Heart left ventricle (tissue), 16 donors: ENCODE data around the gene SHROOM3. TPM values are rescaled to one million over a fixed set of nuclear protein-coding genes. Genes with fewer than 3 reads are reported as not detected.

Experiments
- ATAC-seq, 4 donors: fragments of 200-7000 bp; cut with Tn5 transposase; one replicate each; pipeline ENCODE4 v1.9.1; 2020 to 2022; ENCODE audit warnings: moderate library complexity in 4 of 4, mild to moderate bottlenecking in 3 of 4, moderate number of reproducible peaks in 1 of 4
- DNase-seq, 5 donors: peaks; one replicate each; pipeline ENCODE4 v3.0.0-alpha.2; 2020
- H3K27ac ChIP-seq, 12 donors: fragments of 200-600 bp; sonication (generic) in 4 of 12; one replicate each; pipeline versions ENCODE4 v1.5.0 to v1.8.0; 2016 to 2022; ENCODE audit warnings: mild to moderate bottlenecking in 2 of 12
- H3K27me3 ChIP-seq, 9 donors: fragments of 200-600 bp; sonication (generic) in 2 of 9; one replicate each; pipeline versions ENCODE4 v1.5.1 to v1.8.0; 2016 to 2022; ENCODE audit warnings: mild to moderate bottlenecking in 3 of 9
- H3K36me3 ChIP-seq, 9 donors: fragments of 200-600 bp; sonication (generic) in 2 of 9; one replicate each; pipeline versions ENCODE4 v1.5.0 to v1.8.0; 2018 to 2022; ENCODE audit warnings: mild to moderate bottlenecking in 2 of 9
- H3K4me1 ChIP-seq, 12 donors: fragments of 200-600 bp; sonication (generic) in 4 of 12; one replicate each; pipeline versions ENCODE4 v1.5.0 to v1.8.0; 2016 to 2022; ENCODE audit warnings: mild to moderate bottlenecking in 3 of 12
- H3K4me3 ChIP-seq, 12 donors: fragments of 200-600 bp; sonication (generic) in 4 of 12; one replicate each; pipeline versions ENCODE4 v1.5.0 to v1.8.0; 2017 to 2022; ENCODE audit warnings: mild to moderate bottlenecking in 9 of 12, moderate library complexity in 4 of 12
- H3K9me3 ChIP-seq, 12 donors: fragments of 200-600 bp; sonication (generic) in 4 of 12; one replicate each; pipeline versions ENCODE4 v1.5.0 to v1.8.0; 2016 to 2022; ENCODE audit warnings: mild to moderate bottlenecking in 1 of 12
- POLR2A ChIP-seq, 2 donors: fragments of 450-650 bp; IDR thresholded peaks; one replicate each; pipeline ENCODE4 v1.6.1; 2017; ENCODE audit warnings: antibody characterized with exemption in 2 of 2, mild to moderate bottlenecking in 2 of 2, moderate library complexity in 2 of 2
- WGBS, 4 donors: extraction: QIAGEN DNeasy Blood & Tissue Kit in 2 of 4; methylation state at CpG; one replicate each; pipeline versions ENCODE4 v1.1.5 to v1.1.7; 2013 to 2018; 5-methylcytosine and 5-hydroxymethylcytosine counted together
- intact Hi-C, 10 donors: fragments of 100-400 bp; cut with DNase I; formaldehyde crosslinking; loops; one replicate each; pipeline versions ENCODE4 v1.11.1 to v1.14.2; 2022
- polyA plus RNA-seq, 2 donors: library from polyadenylated mRNA; stranded (reverse); fragments of 200-250 nt; gene quantifications; one replicate each; pipeline ENCODE4 v1.2.3, GENCODE V29; 2013
- total RNA-seq, 9 donors: library from RNA; depleted of rRNA in 2 of 9; stranded (reverse); fragments of >200 nt in 2 of 9; fragmentation: NEBNext Ultra II Directional in 3 of 9; extraction: Animal tissue kit (Norgen Biotek cat#: 25700) in 3 of 9; gene quantifications; one replicate each; pipeline versions ENCODE4 v1.1.0 to v1.2.4, GENCODE V29; 2016 to 2023
- TF ChIP-seq, protein P1 (sequence below), 12 donors: fragments of 200-600 bp; sonication (generic) in 4 of 12; IDR thresholded peaks; one replicate each; pipeline versions ENCODE4 v1.5.0 to v1.8.0; 2018 to 2022; ENCODE audit warnings: antibody characterized with exemption in 12 of 12, mild to moderate bottlenecking in 5 of 12
- donor health status: ischemic (EF 13 %, LVEDD 7.1; RV severe dilation, severe dysfunction).
- donor health status: healthy with polysubstance abuse.
- donor health status: DM: no; HTN: yes; CAD: no.
- donor health status: DM: no; HTN: no; CAD: no.
- donor health status: ischemic (EF 25% LVEDD 6.9; RV normal size, moderate dysfunction).
- donor health status: ischemic (EF 25% LVEDD 5.7; RV mildly dilated, moderate dysfunction).
- donor health status: healthy.
- donor health status: DM: yes; HTN: yes; CAD: no.
- donor health status: ischemic (EF 35%, LVEDD 5.7; RV mildly dilated, moderate dysfunction).
- donor health status: nonischemic (EF 11% LVEDD 7.7; RV severe dilation, severe dysfunction).
- donor health status: DM: yes; HTN: yes; CAD: no.
- donor health status: PGD.
- donor health status: ischemic (EF 29% LVEDD 5.4; RV normal size, mild dysfunction).
- donor health status: nonischemic (EF 23%, LVEDD 6.1; RV moderate dilation, normal function).

The SHROOM3 gene
- total and polyA plus RNA-seq, 11 donors: 4.6 to 38.5 (median 20.3) TPM

- Histone ChIP-seq H3K27ac (peak overlapping the region in 8 of 12 donors; percentile 0 to 63 (median 44)), H3K9me3 (peaks cover 0 to 8% (median 0%) of the 10 kb centered on the region in 12 donors), H3K4me1 (peaks cover 0 to 38% (median 17%) of the 10 kb centered on the region in 12 donors), H3K4me3 (no peak overlapping the region), H3K27me3 (peaks cover 0 to 3% (median 0%) of the 10 kb centered on the region in 9 donors), H3K36me3 (peaks cover 0 to 12% (median 0%) of the 10 kb centered on the region in 9 donors)
- WGBS, 4 donors: 86 to 94% (median 92%) methylated on average over 9 to 10 of the region's 10 CpGs
- no peak for ATAC-seq
- intact Hi-C loops: loop anchor here in 4 of 10 donors (10.0 kb wide), 1 partner anchor 320 kb away; the partner anchor contains the start of gene SHROOM3 (in 4 of the 4)
- peak in 1 of 5 donors; percentile 51 for DNase-seq
- TF ChIP-seq POLR2A (IDR thresholded peaks at IDR 0.05): no peak
- TF ChIP-seq, protein P1, sequence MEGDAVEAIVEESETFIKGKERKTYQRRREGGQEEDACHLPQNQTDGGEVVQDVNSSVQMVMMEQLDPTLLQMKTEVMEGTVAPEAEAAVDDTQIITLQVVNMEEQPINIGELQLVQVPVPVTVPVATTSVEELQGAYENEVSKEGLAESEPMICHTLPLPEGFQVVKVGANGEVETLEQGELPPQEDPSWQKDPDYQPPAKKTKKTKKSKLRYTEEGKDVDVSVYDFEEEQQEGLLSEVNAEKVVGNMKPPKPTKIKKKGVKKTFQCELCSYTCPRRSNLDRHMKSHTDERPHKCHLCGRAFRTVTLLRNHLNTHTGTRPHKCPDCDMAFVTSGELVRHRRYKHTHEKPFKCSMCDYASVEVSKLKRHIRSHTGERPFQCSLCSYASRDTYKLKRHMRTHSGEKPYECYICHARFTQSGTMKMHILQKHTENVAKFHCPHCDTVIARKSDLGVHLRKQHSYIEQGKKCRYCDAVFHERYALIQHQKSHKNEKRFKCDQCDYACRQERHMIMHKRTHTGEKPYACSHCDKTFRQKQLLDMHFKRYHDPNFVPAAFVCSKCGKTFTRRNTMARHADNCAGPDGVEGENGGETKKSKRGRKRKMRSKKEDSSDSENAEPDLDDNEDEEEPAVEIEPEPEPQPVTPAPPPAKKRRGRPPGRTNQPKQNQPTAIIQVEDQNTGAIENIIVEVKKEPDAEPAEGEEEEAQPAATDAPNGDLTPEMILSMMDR (IDR thresholded peaks at IDR 0.05): no peak
Measured at GRCh38 chr4:76754439-76754838, 319.4 kb downstream of the SHROOM3 start.

DNA sequence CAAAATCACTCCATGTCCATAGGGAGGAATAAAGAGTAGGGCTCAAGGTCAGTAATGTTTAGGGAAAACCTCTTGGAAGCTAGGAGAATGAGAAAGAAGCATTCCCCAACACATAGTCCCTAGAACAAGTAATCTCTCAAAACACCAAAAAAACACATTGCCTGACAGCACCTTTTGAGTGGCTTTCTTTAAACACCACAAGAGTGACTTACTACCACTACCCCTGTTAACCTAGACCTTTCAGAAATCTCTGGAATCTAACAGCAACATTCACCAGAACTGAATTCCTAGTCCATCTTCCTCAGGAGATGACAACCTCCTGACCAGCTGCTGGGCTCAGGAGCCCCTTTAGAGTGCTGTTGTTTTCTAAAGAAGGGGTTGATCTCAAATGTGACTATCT, 320.7 kb downstream of the SHROOM3 start:
- Histone ChIP-seq H3K9me3 (peaks cover 0 to 8% (median 0%) of the 10 kb centered on the region in 12 donors), H3K4me3 (no peak overlapping the region), H3K36me3 (peaks cover 0 to 23% (median 7%) of the 10 kb centered on the region in 9 donors), H3K27ac (no peak overlapping the region), H3K4me1 (peaks cover 0 to 38% (median 17%) of the 10 kb centered on the region in 12 donors), H3K27me3 (peaks cover 0 to 3% (median 0%) of the 10 kb centered on the region in 9 donors)
- DNase-seq (no peak), ATAC-seq (no peak)
- no peak for TF ChIP-seq POLR2A (IDR thresholded peaks at IDR 0.05)
- TF ChIP-seq, protein P1 (IDR thresholded peaks at IDR 0.05): no peak
- intact Hi-C loops: loop anchor here in 9 of 10 donors (2.0 to 10.0 kb wide), 4 partner anchors 243 to 323 kb away; partner anchors contain the start of gene SHROOM3 (in 4 of the 9)

GRCh38 chr4:76756416-76756815, 321.4 kb downstream of the SHROOM3 start:
- peak overlapping the region in 1 of 12 donors; percentile 30 for H3K27ac ChIP-seq
- 62 to 77% (median 71%) methylated on average over 2 of the region's 2 CpGs for WGBS, 4 donors
- DNase-seq (no peak), ATAC-seq (no peak)
- H3K4me3 ChIP-seq: no peak overlapping the region
- intact Hi-C loops: loop anchor here in 9 of 10 donors (2.0 to 10.0 kb wide), 4 partner anchors 244 to 324 kb away; partner anchors contain the start of gene SHROOM3 (in 4 of the 9)
- H3K27me3 ChIP-seq: peaks cover 0 to 3% (median 0%) of the 10 kb centered on the region in 9 donors
- TF ChIP-seq, protein P1 (IDR thresholded peaks at IDR 0.05): no peak
- no peak for TF ChIP-seq POLR2A (IDR thresholded peaks at IDR 0.05)
- H3K36me3 ChIP-seq: peaks cover 0 to 28% (median 7%) of the 10 kb centered on the region in 9 donors
- H3K9me3 ChIP-seq: peaks cover 0 to 7% (median 0%) of the 10 kb centered on the region in 12 donors
- peaks cover 0 to 38% (median 17%) of the 10 kb centered on the region in 12 donors for H3K4me1 ChIP-seq

GRCh38 chr4:76757418-76757939, 322.4 kb downstream of the SHROOM3 start:
- Histone ChIP-seq H3K4me1 (peaks cover 0 to 38% (median 17%) of the 10 kb centered on the region in 12 donors), H3K36me3 (peaks cover 0 to 28% (median 7%) of the 10 kb centered on the region in 9 donors), H3K9me3 (no peaks in the 10 kb centered on the region), H3K27me3 (peaks cover 0 to 3% (median 0%) of the 10 kb centered on the region in 9 donors), H3K27ac (peak overlapping the region in 2 of 12 donors; percentile 2 to 27), H3K4me3 (no peak overlapping the region)
- ATAC-seq (no peak), DNase-seq (no peak)
- WGBS, 4 donors: 84 to 90% (median 84%) methylated on average over 9 of the region's 9 CpGs
- intact Hi-C loops: loop anchor here in 9 of 10 donors (2.0 to 10.0 kb wide), 4 partner anchors 245 to 325 kb away; partner anchors contain the start of gene SHROOM3 (in 4 of the 9)
- no peak for TF ChIP-seq POLR2A (IDR thresholded peaks at IDR 0.05)
- TF ChIP-seq, protein P1 (IDR thresholded peaks at IDR 0.05): no peak
